ENCODE measurements around the gene LARGE1. TPM values are rescaled to one million over a fixed set of nuclear protein-coding genes. Genes with fewer than 3 reads are reported as not detected.

Gene LARGE1
- total and polyA plus RNA-seq, 2 of the 4 experiments (the other 2 are of a cell fraction): 6.2 to 12.4 TPM

DNA sequence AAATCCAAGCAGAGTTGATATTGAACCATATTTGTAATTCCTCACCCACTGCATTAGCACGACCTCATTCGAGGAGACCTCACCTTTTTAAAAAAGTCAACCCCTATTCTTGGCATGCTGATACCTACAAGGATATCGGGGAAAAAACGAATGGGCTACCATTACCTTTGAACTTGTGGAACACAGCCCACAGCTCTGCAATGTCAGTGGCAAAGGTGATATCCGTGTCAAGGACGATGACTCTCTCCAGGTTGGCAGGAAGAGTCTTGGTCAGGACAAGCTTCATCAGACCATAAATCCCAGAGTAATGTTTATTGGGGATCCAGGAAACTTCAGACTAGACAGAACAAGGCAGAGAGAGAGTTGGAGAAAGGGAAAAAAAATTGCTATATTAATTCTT lies 355.6 kb downstream of the LARGE1 start:
- ChIA-PET POLR2A (ENCODE audit: unreplicated experiment) (no interaction called here), CTCF (no interaction called here)
- Histone ChIP-seq H2BK20ac (ENCODE audit: low read depth, low read length) (no peak overlapping the region), H3K79me1 (ENCODE audit: low read depth in 1 of 2, low read length in 2 of 2) (no peaks in the 10 kb centered on the region; a peak in 1 of 4 replicates), H2BK15ac (ENCODE audit: low read depth, low read length) (no peak overlapping the region), H3K23ac (ENCODE audit: low read depth, low read length) (no peak overlapping the region), H2AFZ (replicated peaks; ENCODE audit: low read length, poor library complexity) (no peak overlapping the region), H4K8ac (ENCODE audit: low read depth in 2 of 2, low read length in 2 of 2) (no peak overlapping the region), H3K9ac (ENCODE audit: low read depth, low read length) (no peak overlapping the region), H3K4me1 (ENCODE audit: control insufficient read depth, insufficient read depth, low read length) (no peaks in the 10 kb centered on the region), H3K14ac (replicated peaks; ENCODE audit: low read depth, low read length) (no peak overlapping the region), H2AK5ac (ENCODE audit: low read depth, low read length) (no peak overlapping the region), H2BK5ac (ENCODE audit: low read depth, low read length, poor library complexity, severe bottlenecking) (no peak overlapping the region), H4K20me1 (ENCODE audit: insufficient read depth, low read length) (no peaks in the 10 kb centered on the region), H3K4me2 (ENCODE audit: low read depth, low read length) (no peak overlapping the region), H4K5ac (ENCODE audit: low read depth, low read length) (no peak overlapping the region), H3K4ac (ENCODE audit: low read depth, low read length) (no peak overlapping the region), H3K9me3 (ENCODE audit: control insufficient read depth, insufficient read depth, low read length) (no peaks in the 10 kb centered on the region), H3K36me3 (ENCODE audit: control insufficient read depth, insufficient read depth, low read length) (no peaks in the 10 kb centered on the region), H3K27me3 (ENCODE audit: control insufficient read depth, insufficient read depth, low read length) (no peaks in the 10 kb centered on the region), H2AK9ac (replicated peaks; ENCODE audit: low read depth, low read length, poor library complexity) (no peak overlapping the region), H3K9me1 (ENCODE audit: insufficient read depth, low read length) (no peaks in the 10 kb centered on the region), H3K56ac (ENCODE audit: extremely low read depth, insufficient read depth, low read length) (no peak overlapping the region), H3K27ac (ENCODE audit: insufficient read depth, low read length) (no peak overlapping the region), H3K18ac (ENCODE audit: low read depth, low read length) (no peak overlapping the region), H2BK120ac (ENCODE audit: low read depth, low read length) (no peak overlapping the region), H4K91ac (ENCODE audit: insufficient read depth, low read depth, low read length) (no peak overlapping the region), H3K4me3 (ENCODE audit: insufficient read depth, low read depth, low read length) (no peak overlapping the region)
- in situ Hi-C loops (cut with MboI; ENCODE audit: low sequenced_read_pairs) (no loop called here), dilution Hi-C loops (cut with HindIII; ENCODE audit: low sequenced_read_pairs, unreplicated experiment) (no loop called here), intact Hi-C loops (cut with micrococcal nuclease) (no loop called here)
- DNase-seq: no peak
- no TSS peak for BruUV-seq (replicated peaks)
- TF ChIP-seq POLR2A (IDR thresholded peaks at IDR 0.05; ENCODE audit: low read depth, low read length) (no peak), NFE2L2 (IDR thresholded peaks at IDR 0.05; ENCODE audit: low read depth, low read length) (no peak), CHD1 (IDR thresholded peaks at IDR 0.05; ENCODE audit: low read depth, low read length) (no peak), MXI1 (IDR thresholded peaks at IDR 0.05; ENCODE audit: borderline replicate concordance, low read depth, low read length) (no peak), RAD21 (IDR thresholded peaks at IDR 0.05; ENCODE audit: low read length) (no peak), MAFK (IDR thresholded peaks at IDR 0.05; ENCODE audit: low read depth, low read length) (no peak), BHLHE40 (IDR thresholded peaks at IDR 0.05; ENCODE audit: low read depth, low read length) (no peak), RCOR1 (IDR thresholded peaks at IDR 0.05; ENCODE audit: insufficient replicate concordance, low read length) (no peak), FOS (IDR thresholded peaks at IDR 0.05; ENCODE audit: low read depth, low read length) (no peak), MAZ (IDR thresholded peaks at IDR 0.05; ENCODE audit: borderline replicate concordance, low read depth, low read length) (no peak), SMC3 (IDR thresholded peaks at IDR 0.05; ENCODE audit: low read depth, low read length) (no peak), CEBPB (IDR thresholded peaks at IDR 0.05; ENCODE audit: low read depth, low read length) (no peak), RFX5 (IDR thresholded peaks at IDR 0.05; ENCODE audit: low read depth, low read length) (no peak), USF2 (IDR thresholded peaks at IDR 0.05; ENCODE audit: low read depth, low read length) (no peak)
- TF ChIP-seq, protein P1, sequence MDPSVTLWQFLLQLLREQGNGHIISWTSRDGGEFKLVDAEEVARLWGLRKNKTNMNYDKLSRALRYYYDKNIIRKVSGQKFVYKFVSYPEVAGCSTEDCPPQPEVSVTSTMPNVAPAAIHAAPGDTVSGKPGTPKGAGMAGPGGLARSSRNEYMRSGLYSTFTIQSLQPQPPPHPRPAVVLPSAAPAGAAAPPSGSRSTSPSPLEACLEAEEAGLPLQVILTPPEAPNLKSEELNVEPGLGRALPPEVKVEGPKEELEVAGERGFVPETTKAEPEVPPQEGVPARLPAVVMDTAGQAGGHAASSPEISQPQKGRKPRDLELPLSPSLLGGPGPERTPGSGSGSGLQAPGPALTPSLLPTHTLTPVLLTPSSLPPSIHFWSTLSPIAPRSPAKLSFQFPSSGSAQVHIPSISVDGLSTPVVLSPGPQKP (IDR thresholded peaks at IDR 0.05; ENCODE audit: borderline replicate concordance, low read depth, low read length): no peak
- TF ChIP-seq, protein P2, sequence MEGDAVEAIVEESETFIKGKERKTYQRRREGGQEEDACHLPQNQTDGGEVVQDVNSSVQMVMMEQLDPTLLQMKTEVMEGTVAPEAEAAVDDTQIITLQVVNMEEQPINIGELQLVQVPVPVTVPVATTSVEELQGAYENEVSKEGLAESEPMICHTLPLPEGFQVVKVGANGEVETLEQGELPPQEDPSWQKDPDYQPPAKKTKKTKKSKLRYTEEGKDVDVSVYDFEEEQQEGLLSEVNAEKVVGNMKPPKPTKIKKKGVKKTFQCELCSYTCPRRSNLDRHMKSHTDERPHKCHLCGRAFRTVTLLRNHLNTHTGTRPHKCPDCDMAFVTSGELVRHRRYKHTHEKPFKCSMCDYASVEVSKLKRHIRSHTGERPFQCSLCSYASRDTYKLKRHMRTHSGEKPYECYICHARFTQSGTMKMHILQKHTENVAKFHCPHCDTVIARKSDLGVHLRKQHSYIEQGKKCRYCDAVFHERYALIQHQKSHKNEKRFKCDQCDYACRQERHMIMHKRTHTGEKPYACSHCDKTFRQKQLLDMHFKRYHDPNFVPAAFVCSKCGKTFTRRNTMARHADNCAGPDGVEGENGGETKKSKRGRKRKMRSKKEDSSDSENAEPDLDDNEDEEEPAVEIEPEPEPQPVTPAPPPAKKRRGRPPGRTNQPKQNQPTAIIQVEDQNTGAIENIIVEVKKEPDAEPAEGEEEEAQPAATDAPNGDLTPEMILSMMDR (conservative IDR thresholded peaks at IDR 0.05; ENCODE audit: low read depth, low read length): no peak
- WGBS, 2 experiments (ENCODE audit: extremely low coverage in 2 of 2, insufficient read length in 1 of 2): 84% methylated on average over 4 of the region's 6 CpGs; no CpG with 5 or more reads in 1 of the 2 experiments
- ATAC-seq (ENCODE audit: low read depth): no peak

Measured in IMR-90 (cell line).